Endodermal cell (in vitro differentiated cells): ENCODE data around the gene ZBTB7B. TPM values are rescaled to one million over a fixed set of nuclear protein-coding genes. Genes with fewer than 3 reads are reported as not detected.
A peak's percentile ranks its signal among the peaks of the same experiment; 100 is the strongest.

Experiments used
- DNase-seq: peaks from one replicate; pipeline ENCODE4 v3.0.0-alpha.2; 2017
- H3K27ac ChIP-seq: 2 replicates; pipeline ENCODE4 v1.5.1; 2013; ENCODE audit warnings: mild to moderate bottlenecking, low read depth, low read length, moderate library complexity
- H3K27me3 ChIP-seq: 2 replicates; pipeline ENCODE4 v1.6.1; 2013; ENCODE audit warnings: mild to moderate bottlenecking, low read length, moderate library complexity; ENCODE audit not compliant: insufficient read depth, control insufficient read depth, poor library complexity, severe bottlenecking
- H3K36me3 ChIP-seq: 2 replicates; pipeline ENCODE4 v1.7.0; 2013; ENCODE audit warnings: mild to moderate bottlenecking, low read length, moderate library complexity; ENCODE audit not compliant: control insufficient read depth, insufficient read depth
- H3K4me1 ChIP-seq: one replicate; pipeline ENCODE4 v1.7.0; 2013; ENCODE audit warnings: low read length; ENCODE audit not compliant: control insufficient read depth, insufficient read depth
- H3K4me3 ChIP-seq: 2 replicates; pipeline ENCODE4 v1.5.1; 2013; ENCODE audit warnings: mild to moderate bottlenecking, low read length, moderate library complexity
- H3K9ac ChIP-seq: 2 replicates; pipeline ENCODE4 v1.6.1; 2013; ENCODE audit warnings: mild to moderate bottlenecking, low read length, moderate library complexity; ENCODE audit not compliant: poor library complexity, severe bottlenecking; ENCODE audit errors: extremely low read depth
- H3K9me3 ChIP-seq: 2 replicates; pipeline ENCODE4 v1.6.1; 2013; ENCODE audit warnings: mild to moderate bottlenecking, low read length, moderate library complexity; ENCODE audit not compliant: control insufficient read depth
- H3K27ac Mint-ChIP-seq: 2 replicates; pipeline ENCODE4 v1.8.0; 2020; ENCODE audit warnings: mixed read lengths
- H3K27me3 Mint-ChIP-seq: 2 replicates; pipeline ENCODE4 v1.8.0; 2021; ENCODE audit warnings: mild to moderate bottlenecking, mixed read lengths; ENCODE audit not compliant: insufficient read depth
- H3K36me3 Mint-ChIP-seq: 2 replicates; pipeline ENCODE4 v1.8.0; 2020; ENCODE audit warnings: low read depth, mixed read lengths
- H3K4me1 Mint-ChIP-seq: 2 replicates; pipeline ENCODE4 v1.8.0; 2020; ENCODE audit warnings: mixed read lengths
- H3K4me3 Mint-ChIP-seq: 2 replicates; pipeline ENCODE4 v1.8.0; 2020; ENCODE audit warnings: mild to moderate bottlenecking, moderate library complexity, mixed read lengths
- H3K9me3 Mint-ChIP-seq: 2 replicates; pipeline ENCODE4 v1.8.0; 2020; ENCODE audit warnings: mild to moderate bottlenecking, mixed read lengths
- WGBS, 2 experiments: methylation state at CpG; one replicate each; pipeline versions ENCODE4 v1.1.5 to v1.1.7; 2013; ENCODE audit warnings: missing lambda C conversion rate in 2 of 2, mixed read lengths in 1 of 2; ENCODE audit not compliant: insufficient coverage in 1 of 2, insufficient read length in 1 of 2; 5-methylcytosine and 5-hydroxymethylcytosine counted together
- microRNA-seq: library from miRNA; unstranded; fragments of <30 nt; microRNA quantifications from one replicate; pipeline ENCODE4 v1.2.0, GENCODE V29; 2020; ENCODE audit warnings: borderline microRNAs expressed
- total RNA-seq, 2 donors: library from RNA; stranded (reverse); fragmentation: NEBNext Ultra II Directional in 1 of 2; extraction: Animal tissue kit (Norgen Biotek cat#: 25700) in 1 of 2; gene quantifications; 2 replicates in 1 of 2; 3 replicates in 1 of 2; pipeline ENCODE4 v1.2.1, GENCODE V29; 2021
- TF ChIP-seq, protein P1 (sequence below): fragments of 200-600 bp; sonication (generic); conservative IDR thresholded peaks from 2 replicates; pipeline ENCODE4 v1.5.0; 2021; ENCODE audit warnings: antibody characterized with exemption, mild to moderate bottlenecking

Gene ZBTB7B
- total RNA-seq, 2 donors from 2014 or later, result 21.2 to 23.3 TPM

DNA sequence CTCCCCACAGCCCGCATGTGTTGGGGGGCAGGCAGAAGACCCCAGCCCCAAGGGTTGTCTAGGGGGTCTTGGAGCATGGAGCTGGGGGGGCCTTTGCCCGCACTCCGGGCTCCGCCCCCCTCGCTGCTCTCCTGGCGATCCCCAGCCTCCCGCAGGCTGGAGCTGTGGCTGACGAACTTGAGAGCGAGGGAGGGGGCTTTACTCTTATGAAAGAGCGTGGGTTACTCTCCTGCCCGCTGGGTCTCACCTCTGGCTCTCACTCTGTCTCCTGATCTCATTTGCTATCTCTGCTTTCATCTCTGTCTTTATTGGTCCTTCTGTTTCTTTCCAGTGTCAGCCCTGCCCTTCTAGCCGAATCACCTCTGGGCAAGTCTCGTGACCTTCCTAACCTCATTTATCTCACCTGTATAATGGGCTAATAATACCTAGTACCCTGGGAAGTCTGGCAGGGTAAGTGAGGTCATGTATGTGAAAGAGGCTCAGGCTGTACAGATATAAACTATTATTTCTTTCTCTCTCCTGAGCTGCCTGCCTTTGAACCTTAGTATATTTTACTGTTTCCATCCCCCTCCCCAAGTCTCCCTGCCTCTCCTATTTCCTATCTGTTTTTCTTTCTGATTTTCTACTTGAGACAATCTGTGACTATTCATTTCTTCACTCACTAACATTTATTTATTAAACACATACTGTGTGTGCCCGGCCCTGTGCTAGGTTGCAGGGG, 61.7 kb downstream of the ZBTB7B start:
- WGBS, 2 experiments, result 0 to 7% methylated on average over 2 to 14 of the region's 14 CpGs
- DNase-seq, result peak; percentile 89
- peaks cover 11% of the 10 kb centered on the region for H3K4me1 ChIP-seq
- H3K9me3 ChIP-seq, result no peaks in the 10 kb centered on the region
- TF ChIP-seq, protein P1, sequence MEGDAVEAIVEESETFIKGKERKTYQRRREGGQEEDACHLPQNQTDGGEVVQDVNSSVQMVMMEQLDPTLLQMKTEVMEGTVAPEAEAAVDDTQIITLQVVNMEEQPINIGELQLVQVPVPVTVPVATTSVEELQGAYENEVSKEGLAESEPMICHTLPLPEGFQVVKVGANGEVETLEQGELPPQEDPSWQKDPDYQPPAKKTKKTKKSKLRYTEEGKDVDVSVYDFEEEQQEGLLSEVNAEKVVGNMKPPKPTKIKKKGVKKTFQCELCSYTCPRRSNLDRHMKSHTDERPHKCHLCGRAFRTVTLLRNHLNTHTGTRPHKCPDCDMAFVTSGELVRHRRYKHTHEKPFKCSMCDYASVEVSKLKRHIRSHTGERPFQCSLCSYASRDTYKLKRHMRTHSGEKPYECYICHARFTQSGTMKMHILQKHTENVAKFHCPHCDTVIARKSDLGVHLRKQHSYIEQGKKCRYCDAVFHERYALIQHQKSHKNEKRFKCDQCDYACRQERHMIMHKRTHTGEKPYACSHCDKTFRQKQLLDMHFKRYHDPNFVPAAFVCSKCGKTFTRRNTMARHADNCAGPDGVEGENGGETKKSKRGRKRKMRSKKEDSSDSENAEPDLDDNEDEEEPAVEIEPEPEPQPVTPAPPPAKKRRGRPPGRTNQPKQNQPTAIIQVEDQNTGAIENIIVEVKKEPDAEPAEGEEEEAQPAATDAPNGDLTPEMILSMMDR, result no peak
- peak overlapping the region; percentile 80 for H3K9ac ChIP-seq
- Mint-ChIP-seq H3K27ac (peak overlapping the region; percentile 63), H3K36me3 (peaks cover 22% of the 10 kb centered on the region), H3K27me3 (peaks cover 5% of the 10 kb centered on the region), H3K4me1 (peaks cover 14% of the 10 kb centered on the region), H3K4me3 (peak overlapping the region; percentile 68), H3K9me3 (no peaks in the 10 kb centered on the region)
- peaks cover 7% of the 10 kb centered on the region for H3K27me3 ChIP-seq
- peaks cover 13% of the 10 kb centered on the region for H3K36me3 ChIP-seq
- peak overlapping the region; percentile 93 for H3K4me3 ChIP-seq
- H3K27ac ChIP-seq, result peak overlapping the region; percentile 89

DNA sequence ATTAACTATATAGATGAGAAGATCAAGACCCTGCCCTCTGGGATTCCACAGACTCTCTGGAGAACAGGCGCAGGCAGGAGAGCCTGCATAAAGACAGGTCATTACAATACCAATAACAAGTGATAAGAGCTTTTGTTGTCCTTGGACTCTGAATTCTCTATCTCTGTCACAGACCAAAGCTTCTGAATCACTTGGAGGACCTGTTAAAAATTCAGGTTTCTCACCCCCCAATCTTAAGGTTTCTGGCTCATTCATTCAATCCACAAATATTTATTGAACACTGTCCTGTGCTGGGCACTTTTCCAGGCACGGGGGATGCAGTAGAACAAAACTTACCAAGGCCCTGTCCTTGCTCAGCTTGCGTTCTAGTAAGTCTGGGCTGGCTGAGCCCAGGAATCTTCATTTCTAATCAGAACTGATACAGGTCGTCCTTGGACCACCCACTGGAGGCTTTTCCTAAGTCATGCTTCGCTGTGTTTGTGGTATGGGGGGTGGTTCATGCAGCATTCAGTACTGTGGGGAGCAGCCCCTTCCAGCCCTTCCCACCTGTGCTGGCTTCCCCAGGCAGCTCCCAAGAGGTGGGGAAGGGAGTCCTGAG, 62.3 kb downstream of the ZBTB7B start:
- peaks cover 5% of the 10 kb centered on the region for H3K27me3 Mint-ChIP-seq
- H3K9ac ChIP-seq, result no peak overlapping the region
- peak overlapping the region; percentile 68 for H3K4me3 Mint-ChIP-seq
- 46 to 71% methylated on average over 1 to 5 of the region's 5 CpGs for WGBS, 2 experiments
- TF ChIP-seq, protein P1, result no peak
- peak overlapping the region; percentile 93 for H3K4me3 ChIP-seq
- peaks cover 7% of the 10 kb centered on the region for H3K27me3 ChIP-seq
- peaks cover 23% of the 10 kb centered on the region for H3K36me3 Mint-ChIP-seq
- DNase-seq, result peak; percentile 68
- peaks cover 14% of the 10 kb centered on the region for H3K36me3 ChIP-seq
- peak overlapping the region; percentile 63 for H3K27ac Mint-ChIP-seq
- H3K4me1 Mint-ChIP-seq, result peaks cover 14% of the 10 kb centered on the region
- H3K4me1 ChIP-seq, result peaks cover 11% of the 10 kb centered on the region
- no peaks in the 10 kb centered on the region for H3K9me3 Mint-ChIP-seq
- H3K9me3 ChIP-seq, result no peaks in the 10 kb centered on the region
- H3K27ac ChIP-seq, result no peak overlapping the region

DNA sequence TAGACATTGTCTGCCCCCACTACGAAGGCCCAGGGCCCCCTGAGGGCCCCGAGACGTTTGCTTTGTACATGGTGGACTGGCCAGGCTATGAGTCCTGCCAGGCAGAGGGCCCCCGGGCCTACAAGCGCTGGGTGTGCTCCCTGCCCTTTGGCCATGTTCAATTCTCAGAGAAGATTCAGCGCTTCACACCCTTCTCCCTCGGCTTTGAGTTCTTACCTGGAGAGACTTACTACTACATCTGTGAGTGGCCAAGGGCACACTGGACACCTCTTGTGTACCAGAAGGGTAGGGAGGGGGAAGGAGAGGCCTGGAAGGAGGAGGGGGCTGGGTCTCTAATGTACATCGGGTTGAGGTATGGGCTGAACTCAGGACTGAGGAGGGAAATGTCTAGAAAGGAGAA, 64.2 kb downstream of the ZBTB7B start:
- Histone ChIP-seq H3K4me1 (peaks cover 20% of the 10 kb centered on the region), H3K4me3 (no peak overlapping the region), H3K27me3 (peaks cover 13% of the 10 kb centered on the region), H3K9me3 (no peaks in the 10 kb centered on the region), H3K36me3 (peaks cover 14% of the 10 kb centered on the region), H3K27ac (no peak overlapping the region), H3K9ac (no peak overlapping the region)
- TF ChIP-seq, protein P1, result no peak
- 89 to 97% methylated on average over 6 to 8 of the region's 8 CpGs for WGBS, 2 experiments
- peaks cover 23% of the 10 kb centered on the region for H3K36me3 Mint-ChIP-seq
- no peaks in the 10 kb centered on the region for H3K9me3 Mint-ChIP-seq
- H3K27ac Mint-ChIP-seq, result no peak overlapping the region
- H3K4me3 Mint-ChIP-seq, result no peak overlapping the region
- no peak for DNase-seq
- peaks cover 12% of the 10 kb centered on the region for H3K27me3 Mint-ChIP-seq
- peaks cover 20% of the 10 kb centered on the region for H3K4me1 Mint-ChIP-seq

Small RNA genes lying within 50 kb of the gene (microRNA-seq; reads per million reads assigned to microRNA genes)
- not detected for gene MIR4258

Other genes with a start within 250 kb of the ZBTB7B start
- gene KCNN3, start 132.5 kb upstream of the ZBTB7B start, total RNA-seq, result under 1 TPM; 0.57 to 0.75 TPM
- gene PMVK, start 66.1 kb upstream of the ZBTB7B start, total RNA-seq, result 10 to 100 TPM; 16.0 to 16.4 TPM
- 10 to 100 TPM; 42.5 to 61.3 TPM for gene PBXIP1, start 46.7 kb upstream of the ZBTB7B start, total RNA-seq
- gene PYGO2, start 41.0 kb upstream of the ZBTB7B start, total RNA-seq, result 10 to 100 TPM; 33.4 to 40.4 TPM
- 100 to 1,000 TPM; 157 to 231 TPM for gene SHC1, start 32.1 kb upstream of the ZBTB7B start, total RNA-seq
- gene CKS1B, start 28.1 kb upstream of the ZBTB7B start, total RNA-seq, result 100 to 1,000 TPM; 145 to 229 TPM
- gene FLAD1, start 19.5 kb upstream of the ZBTB7B start, total RNA-seq, result 10 to 100 TPM; 61.9 to 65.0 TPM
- gene LENEP, start 9.2 kb upstream of the ZBTB7B start, total RNA-seq, result 1 to 10 TPM in 1 of 2 donors, not detected in 1; 2.0 TPM
- gene DCST2, start 31.0 kb downstream of the ZBTB7B start, total RNA-seq, result 1 to 10 TPM in 1 of 2 donors, under 1 TPM in 1; 0.44 to 2.0 TPM
- not detected for gene DCST1, start 31.0 kb downstream of the ZBTB7B start, total RNA-seq
- gene ADAM15, start 48.5 kb downstream of the ZBTB7B start, total RNA-seq, result 10 to 100 TPM; 13.4 to 16.5 TPM
- gene EFNA4, start 60.9 kb downstream of the ZBTB7B start, total RNA-seq, result 10 to 100 TPM; 15.9 to 17.9 TPM
- 1 to 10 TPM; 3.1 to 6.0 TPM for gene EFNA3, start 76.0 kb downstream of the ZBTB7B start, total RNA-seq
- 1 to 10 TPM; 3.6 to 5.0 TPM for gene EFNA1, start 125.1 kb downstream of the ZBTB7B start, total RNA-seq
- gene SLC50A1, start 133.1 kb downstream of the ZBTB7B start, total RNA-seq, result 10 to 100 TPM; 25.1 to 29.8 TPM
- 10 to 100 TPM; 48.8 to 73.4 TPM for gene DPM3, start 137.7 kb downstream of the ZBTB7B start, total RNA-seq
- 100 to 1,000 TPM; 143 to 152 TPM for gene KRTCAP2, start 170.5 kb downstream of the ZBTB7B start, total RNA-seq
- gene TRIM46, start 171.0 kb downstream of the ZBTB7B start, total RNA-seq, result 1 to 10 TPM; 5.1 to 7.1 TPM
- gene THBS3, start 205.1 kb downstream of the ZBTB7B start, total RNA-seq, result 10 to 100 TPM; 17.6 to 27.9 TPM
- gene MTX1, start 205.9 kb downstream of the ZBTB7B start, total RNA-seq, result 10 to 100 TPM; 47.3 to 63.2 TPM